ENCODE data around the gene FANCM.

The FANCM gene

GRCh38 chr14:45156067-45156466 lies 20.3 kb downstream of the FANCM start:
- H3K4me3 ChIP-seq (ENCODE audit: low read length) = no peak overlapping the region
- no peaks in the 10 kb centered on the region for H4K20me1 ChIP-seq (ENCODE audit: control insufficient read depth, insufficient read depth, low read depth, low read length)
- no peaks in the 10 kb centered on the region for H3K9me3 ChIP-seq (ENCODE audit: control insufficient read depth, insufficient read depth, low read length)
- H3K4me1 ChIP-seq (ENCODE audit: control insufficient read depth, low read length) = no peaks in the 10 kb centered on the region
- no peak for TF ChIP-seq CTCF (IDR thresholded peaks at IDR 0.05; ENCODE audit: low read depth, low read length, poor library complexity, severe bottlenecking)
- no peak for TF ChIP-seq EZH2phosphoT487 (IDR thresholded peaks at IDR 0.05; ENCODE audit: borderline replicate concordance, low read length)
- no peak overlapping the region for H3K27ac ChIP-seq (ENCODE audit: low read depth, low read length)
- no peak overlapping the region for H3K4me2 ChIP-seq (ENCODE audit: low read length)
- peaks cover 14% of the 10 kb centered on the region for H3K36me3 ChIP-seq (ENCODE audit: control insufficient read depth, low read length)
- no peaks in the 10 kb centered on the region for H3K27me3 ChIP-seq (ENCODE audit: control insufficient read depth, low read length)
- H3K79me2 ChIP-seq (ENCODE audit: control insufficient read depth, low read length) = no peaks in the 10 kb centered on the region
- no peaks in the 10 kb centered on the region for H3F3A ChIP-seq (ENCODE audit: control insufficient read depth, insufficient read depth)
- H3K9me2 ChIP-seq (replicated peaks; ENCODE audit: control insufficient read depth, low read length) = no peaks in the 10 kb centered on the region

- Histone ChIP-seq H3K9me3 (ENCODE audit: control insufficient read depth, insufficient read depth, low read length) (no peaks in the 10 kb centered on the region), H3K4me3 (ENCODE audit: low read length) (no peak overlapping the region), H3K27ac (ENCODE audit: low read depth, low read length) (no peak overlapping the region)
Observed at GRCh38 chr14:45169906-45170305, 34.2 kb downstream of the FANCM start.

GRCh38 chr14:45177076-45177475 lies 41.3 kb downstream of the FANCM start:
- no peaks in the 10 kb centered on the region for H4K20me1 ChIP-seq (ENCODE audit: control insufficient read depth, insufficient read depth, low read depth, low read length)
- no peaks in the 10 kb centered on the region for H3K9me2 ChIP-seq (replicated peaks; ENCODE audit: control insufficient read depth, low read length)
- no peaks in the 10 kb centered on the region for H3F3A ChIP-seq (ENCODE audit: control insufficient read depth, insufficient read depth)
- peaks cover 5% of the 10 kb centered on the region for H3K36me3 ChIP-seq (ENCODE audit: control insufficient read depth, low read length)
- H3K79me2 ChIP-seq (ENCODE audit: control insufficient read depth, low read length) = no peaks in the 10 kb centered on the region
- no peak overlapping the region for H3K4me3 ChIP-seq (ENCODE audit: low read length)
- no peak overlapping the region for H3K4me2 ChIP-seq (ENCODE audit: low read length)
- no peaks in the 10 kb centered on the region for H3K9me3 ChIP-seq (ENCODE audit: control insufficient read depth, insufficient read depth, low read length)
- no peaks in the 10 kb centered on the region for H3K4me1 ChIP-seq (ENCODE audit: control insufficient read depth, low read length)
- no peak for TF ChIP-seq EZH2phosphoT487 (IDR thresholded peaks at IDR 0.05; ENCODE audit: borderline replicate concordance, low read length)
- no peak for TF ChIP-seq CTCF (IDR thresholded peaks at IDR 0.05; ENCODE audit: low read depth, low read length, poor library complexity, severe bottlenecking)
- no peak overlapping the region for H3K27ac ChIP-seq (ENCODE audit: low read depth, low read length)
- H3K27me3 ChIP-seq (ENCODE audit: control insufficient read depth, low read length) = no peaks in the 10 kb centered on the region

More at GRCh38 chr14:45169906-45170305, 34.2 kb downstream of the FANCM start:
- no peaks in the 10 kb centered on the region for H3F3A ChIP-seq (ENCODE audit: control insufficient read depth, insufficient read depth)
- H3K79me2 ChIP-seq (ENCODE audit: control insufficient read depth, low read length) = no peaks in the 10 kb centered on the region
- no peaks in the 10 kb centered on the region for H3K4me1 ChIP-seq (ENCODE audit: control insufficient read depth, low read length)
- H4K20me1 ChIP-seq (ENCODE audit: control insufficient read depth, insufficient read depth, low read depth, low read length) = no peaks in the 10 kb centered on the region
- TF ChIP-seq CTCF (IDR thresholded peaks at IDR 0.05; ENCODE audit: low read depth, low read length, poor library complexity, severe bottlenecking) = no peak
- no peak for TF ChIP-seq EZH2phosphoT487 (IDR thresholded peaks at IDR 0.05; ENCODE audit: borderline replicate concordance, low read length)
- H3K36me3 ChIP-seq (ENCODE audit: control insufficient read depth, low read length) = peaks cover 18% of the 10 kb centered on the region
- H3K27me3 ChIP-seq (ENCODE audit: control insufficient read depth, low read length) = no peaks in the 10 kb centered on the region
- no peaks in the 10 kb centered on the region for H3K9me2 ChIP-seq (replicated peaks; ENCODE audit: control insufficient read depth, low read length)
- H3K4me2 ChIP-seq (ENCODE audit: low read length) = no peak overlapping the region

Data from DOHH2 (cell line).